ENCODE results near the gene KRT17.

DNA sequence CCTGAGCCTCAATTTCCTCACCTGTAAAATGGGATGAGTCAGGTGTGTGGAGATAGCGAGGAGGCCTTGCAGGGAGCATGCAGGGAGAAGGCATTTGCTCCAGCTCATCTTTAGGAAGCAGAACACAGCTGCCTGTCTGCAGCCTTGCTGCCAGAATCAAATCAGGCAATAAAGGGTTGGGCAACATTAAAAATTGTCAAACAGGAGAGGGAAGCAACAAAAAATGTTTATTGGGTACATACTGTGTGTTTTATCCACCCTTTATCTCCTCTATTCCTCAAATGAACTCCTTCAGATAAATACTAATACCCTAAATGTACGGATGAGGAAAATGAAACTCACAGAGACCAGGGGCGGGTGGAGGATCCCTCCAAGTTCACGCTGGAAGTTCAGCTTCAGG, 24.1 kb downstream of the KRT17 start:
- TF ChIP-seq, protein P1, sequence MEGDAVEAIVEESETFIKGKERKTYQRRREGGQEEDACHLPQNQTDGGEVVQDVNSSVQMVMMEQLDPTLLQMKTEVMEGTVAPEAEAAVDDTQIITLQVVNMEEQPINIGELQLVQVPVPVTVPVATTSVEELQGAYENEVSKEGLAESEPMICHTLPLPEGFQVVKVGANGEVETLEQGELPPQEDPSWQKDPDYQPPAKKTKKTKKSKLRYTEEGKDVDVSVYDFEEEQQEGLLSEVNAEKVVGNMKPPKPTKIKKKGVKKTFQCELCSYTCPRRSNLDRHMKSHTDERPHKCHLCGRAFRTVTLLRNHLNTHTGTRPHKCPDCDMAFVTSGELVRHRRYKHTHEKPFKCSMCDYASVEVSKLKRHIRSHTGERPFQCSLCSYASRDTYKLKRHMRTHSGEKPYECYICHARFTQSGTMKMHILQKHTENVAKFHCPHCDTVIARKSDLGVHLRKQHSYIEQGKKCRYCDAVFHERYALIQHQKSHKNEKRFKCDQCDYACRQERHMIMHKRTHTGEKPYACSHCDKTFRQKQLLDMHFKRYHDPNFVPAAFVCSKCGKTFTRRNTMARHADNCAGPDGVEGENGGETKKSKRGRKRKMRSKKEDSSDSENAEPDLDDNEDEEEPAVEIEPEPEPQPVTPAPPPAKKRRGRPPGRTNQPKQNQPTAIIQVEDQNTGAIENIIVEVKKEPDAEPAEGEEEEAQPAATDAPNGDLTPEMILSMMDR (IDR thresholded peaks at IDR 0.05): no peak
- TF ChIP-seq POLR2A (IDR thresholded peaks at IDR 0.05) (no peak), EP300 (IDR thresholded peaks at IDR 0.05) (no peak)
